ENCODE results near the gene UNC13B.

DNA sequence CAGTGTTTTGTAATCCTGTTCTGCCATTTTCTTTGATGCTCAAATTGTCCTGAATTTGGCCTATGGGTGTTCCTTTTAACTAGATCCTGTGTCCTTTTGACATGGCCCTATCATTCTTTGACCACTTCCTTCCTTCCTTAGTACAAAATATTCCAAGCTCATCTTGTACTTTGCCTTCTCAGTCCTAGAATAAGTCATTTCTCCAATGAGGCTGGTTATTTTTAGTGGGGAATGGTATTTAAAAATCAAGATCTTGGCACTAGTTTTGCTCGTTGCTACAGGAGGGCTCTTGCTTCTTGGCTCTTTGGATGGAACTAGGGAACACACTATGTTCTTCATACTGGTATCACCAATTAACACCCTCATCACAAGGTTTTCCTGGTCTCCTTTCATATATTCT is 108.1 kb downstream of the UNC13B start:
- TF ChIP-seq, protein P1, sequence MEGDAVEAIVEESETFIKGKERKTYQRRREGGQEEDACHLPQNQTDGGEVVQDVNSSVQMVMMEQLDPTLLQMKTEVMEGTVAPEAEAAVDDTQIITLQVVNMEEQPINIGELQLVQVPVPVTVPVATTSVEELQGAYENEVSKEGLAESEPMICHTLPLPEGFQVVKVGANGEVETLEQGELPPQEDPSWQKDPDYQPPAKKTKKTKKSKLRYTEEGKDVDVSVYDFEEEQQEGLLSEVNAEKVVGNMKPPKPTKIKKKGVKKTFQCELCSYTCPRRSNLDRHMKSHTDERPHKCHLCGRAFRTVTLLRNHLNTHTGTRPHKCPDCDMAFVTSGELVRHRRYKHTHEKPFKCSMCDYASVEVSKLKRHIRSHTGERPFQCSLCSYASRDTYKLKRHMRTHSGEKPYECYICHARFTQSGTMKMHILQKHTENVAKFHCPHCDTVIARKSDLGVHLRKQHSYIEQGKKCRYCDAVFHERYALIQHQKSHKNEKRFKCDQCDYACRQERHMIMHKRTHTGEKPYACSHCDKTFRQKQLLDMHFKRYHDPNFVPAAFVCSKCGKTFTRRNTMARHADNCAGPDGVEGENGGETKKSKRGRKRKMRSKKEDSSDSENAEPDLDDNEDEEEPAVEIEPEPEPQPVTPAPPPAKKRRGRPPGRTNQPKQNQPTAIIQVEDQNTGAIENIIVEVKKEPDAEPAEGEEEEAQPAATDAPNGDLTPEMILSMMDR (IDR thresholded peaks at IDR 0.05; ENCODE audit: poor library complexity), result no peak
- TF ChIP-seq EZH2phosphoT487 (IDR thresholded peaks at IDR 0.05; ENCODE audit: low read depth, severe bottlenecking, unreplicated experiment) (no peak), EZH2 (IDR thresholded peaks at IDR 0.05; ENCODE audit: borderline replicate concordance) (no peak)
